Memory B cell (primary cell): Measurements from ENCODE around the gene KSR1.
A peak's percentile ranks its signal among the peaks of the same experiment; 100 is the strongest.

ENCODE experiments used
- ATAC-seq: fragments of 150-1000 bp; cut with Tn5 transposase; 2 replicates; pipeline ENCODE4 v1.10.0; 2021; ENCODE audit warnings: low read depth, mild to moderate bottlenecking, moderate library complexity
- DNase-seq, 2 donors: peaks; one replicate each; pipeline ENCODE4 v3.0.0; 2022; ENCODE audit warnings: low spot score in 2 of 2
- H3K27ac Mint-ChIP-seq: one replicate; pipeline ENCODE4 v1.8.0; 2022; ENCODE audit warnings: mild to moderate bottlenecking, moderate library complexity, mixed read lengths
- H3K27me3 Mint-ChIP-seq: one replicate; pipeline ENCODE4 v1.8.0; 2022; ENCODE audit warnings: mixed read lengths
- H3K36me3 Mint-ChIP-seq: one replicate; pipeline ENCODE4 v1.8.0; 2022; ENCODE audit warnings: mild to moderate bottlenecking, mixed read lengths
- H3K4me1 Mint-ChIP-seq: one replicate; pipeline ENCODE4 v1.8.0; 2022; ENCODE audit warnings: mixed read lengths
- H3K4me3 Mint-ChIP-seq: one replicate; pipeline ENCODE4 v1.8.0; 2022; ENCODE audit warnings: mild to moderate bottlenecking, moderate library complexity, mixed read lengths
- H3K9me3 Mint-ChIP-seq: one replicate; pipeline ENCODE4 v1.8.0; 2022; ENCODE audit warnings: mixed read lengths

Gene KSR1

DNA sequence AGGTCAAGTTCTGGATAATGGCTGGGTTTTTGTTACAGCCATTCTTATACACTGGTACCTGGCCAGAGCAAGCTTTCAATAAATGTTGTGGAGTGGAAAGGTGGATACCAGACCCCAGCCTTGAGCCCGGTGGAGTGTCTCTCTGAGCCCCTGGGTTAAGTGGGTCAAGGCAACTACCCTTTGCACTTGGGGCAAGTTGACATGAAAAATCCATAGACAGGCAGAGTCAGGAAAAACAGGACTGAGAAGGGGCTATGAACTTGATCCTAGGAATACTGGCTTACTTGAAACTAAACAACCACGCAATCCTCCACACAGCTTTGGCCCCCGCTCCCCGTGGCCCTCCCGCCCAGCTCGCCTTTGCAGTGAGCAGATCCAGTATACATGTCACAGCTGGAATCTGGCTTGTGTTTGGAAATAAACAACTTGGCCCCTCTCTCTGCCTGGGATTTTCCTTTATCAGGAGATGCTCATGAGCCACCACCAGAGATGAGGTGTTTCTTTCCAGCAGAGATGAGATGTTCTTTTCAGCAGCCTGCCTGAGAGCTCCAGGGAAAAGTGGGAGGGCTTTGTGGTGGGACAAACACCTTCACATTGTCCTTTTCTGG is 65.9 kb downstream of the KSR1 start:
- H3K4me3 Mint-ChIP-seq: no peak overlapping the region
- H3K36me3 Mint-ChIP-seq: no peaks in the 10 kb centered on the region
- DNase-seq: no peak
- no peak overlapping the region for H3K27ac Mint-ChIP-seq
- H3K4me1 Mint-ChIP-seq: peaks cover 44% of the 10 kb centered on the region
- no peaks in the 10 kb centered on the region for H3K9me3 Mint-ChIP-seq
- no peaks in the 10 kb centered on the region for H3K27me3 Mint-ChIP-seq
- ATAC-seq: no peak

DNA sequence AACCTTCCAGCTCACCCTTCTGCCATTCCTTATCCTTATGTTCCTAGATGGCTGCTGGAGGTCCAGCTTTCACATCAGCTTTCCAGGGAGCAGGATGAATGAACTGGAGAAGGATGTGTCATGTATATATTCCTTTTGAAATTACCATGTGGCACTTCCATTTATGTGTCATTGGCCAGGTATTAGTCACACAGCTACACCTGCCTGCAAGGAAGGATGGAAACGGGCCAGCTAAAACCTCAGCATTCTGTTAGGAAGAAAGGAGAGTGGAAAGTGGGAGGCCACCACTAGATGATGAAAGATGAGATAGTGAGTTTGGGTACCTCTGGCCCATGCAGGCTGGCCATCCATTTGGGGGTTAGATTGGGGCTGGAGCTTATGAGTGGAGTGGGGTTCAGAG is 67.5 kb downstream of the KSR1 start:
- Mint-ChIP-seq H3K9me3 (no peaks in the 10 kb centered on the region), H3K27ac (no peak overlapping the region), H3K27me3 (no peaks in the 10 kb centered on the region), H3K36me3 (no peaks in the 10 kb centered on the region), H3K4me3 (no peak overlapping the region), H3K4me1 (peaks cover 34% of the 10 kb centered on the region)
- ATAC-seq (no peak), DNase-seq (no peak)

DNA sequence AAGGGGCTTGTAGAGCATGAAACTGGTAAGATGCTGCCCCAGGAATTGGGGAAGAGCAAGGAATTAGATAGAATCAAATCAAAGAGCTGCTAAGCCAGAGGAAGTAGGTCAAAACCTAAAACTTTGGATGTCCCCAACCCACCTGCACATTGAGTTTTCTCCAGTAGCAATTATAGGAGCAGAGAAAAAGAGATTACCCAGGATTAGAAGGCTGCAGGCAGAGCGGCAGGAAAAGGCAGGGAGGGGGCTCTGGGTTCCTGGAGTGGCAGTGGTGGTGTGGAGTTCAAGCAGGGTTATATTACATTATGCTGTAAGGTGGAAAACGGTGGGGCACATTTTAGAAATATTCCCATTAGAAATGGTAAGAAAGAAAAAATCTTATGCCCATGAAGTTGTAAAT is 68.3 kb downstream of the KSR1 start:
- DNase-seq (no peak), ATAC-seq (no peak)
- Mint-ChIP-seq H3K27me3 (no peaks in the 10 kb centered on the region), H3K27ac (no peak overlapping the region), H3K36me3 (no peaks in the 10 kb centered on the region), H3K9me3 (no peaks in the 10 kb centered on the region), H3K4me1 (peaks cover 33% of the 10 kb centered on the region), H3K4me3 (no peak overlapping the region)

DNA sequence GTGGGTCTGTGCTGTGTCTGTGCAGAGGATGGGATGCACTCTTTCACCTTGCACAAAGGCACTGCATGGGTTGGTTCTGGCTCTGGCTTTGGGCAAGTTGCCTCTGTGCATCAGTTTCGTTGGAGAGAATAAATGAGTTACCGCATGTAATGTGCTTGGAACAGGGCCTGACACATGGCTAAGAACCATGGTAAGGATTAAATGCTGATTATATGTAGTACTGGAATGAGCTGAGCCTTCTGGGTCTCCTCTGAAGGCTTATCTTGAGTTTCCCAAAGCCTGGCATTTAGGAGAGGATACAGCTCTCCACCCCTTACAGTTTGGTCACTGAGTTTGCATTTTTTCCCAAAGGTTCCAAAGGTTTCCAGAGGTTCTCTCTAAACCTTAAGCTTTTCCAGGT is 69.1 kb downstream of the KSR1 start:
- Mint-ChIP-seq H3K36me3 (no peaks in the 10 kb centered on the region), H3K4me1 (peaks cover 33% of the 10 kb centered on the region), H3K9me3 (no peaks in the 10 kb centered on the region), H3K27me3 (no peaks in the 10 kb centered on the region), H3K4me3 (no peak overlapping the region), H3K27ac (no peak overlapping the region)
- DNase-seq (no peak), ATAC-seq (no peak)

DNA sequence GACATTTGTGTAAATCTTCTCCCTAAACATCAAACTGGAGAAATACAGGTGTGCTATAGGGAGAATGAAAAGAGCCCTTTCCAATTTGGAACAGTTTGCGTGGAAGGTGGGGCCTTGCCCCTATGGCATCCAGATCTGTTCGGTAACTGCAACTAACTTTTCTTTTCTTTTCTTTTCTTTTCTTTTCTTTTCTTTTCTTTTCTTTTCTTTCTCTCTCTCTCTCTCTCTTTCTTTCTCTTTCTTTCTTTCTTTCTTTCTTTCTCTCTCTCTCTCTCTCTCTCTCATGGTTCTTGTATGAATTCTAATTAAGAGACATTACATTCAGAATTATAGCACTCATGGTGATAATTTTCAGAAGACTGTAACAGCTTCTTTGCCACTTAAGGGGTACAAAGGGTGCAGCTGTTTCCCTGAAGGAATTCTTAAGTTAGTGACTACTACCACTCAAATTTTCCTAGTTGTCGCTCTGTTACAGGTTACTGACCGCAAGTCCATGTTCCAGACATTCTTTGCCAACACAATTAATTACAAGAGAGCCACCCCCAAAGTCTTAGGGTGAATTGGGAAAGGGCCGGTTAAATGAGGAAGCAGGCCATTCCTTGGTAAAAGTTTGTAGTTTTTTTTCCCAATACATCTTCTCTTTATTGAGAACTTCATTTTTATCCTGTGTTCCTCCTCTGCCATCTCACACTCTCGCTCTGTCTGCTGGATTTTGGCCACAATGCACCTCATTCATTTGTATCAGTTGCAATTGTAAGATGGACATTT is 69.8 kb downstream of the KSR1 start:
- DNase-seq: no peak

DNA sequence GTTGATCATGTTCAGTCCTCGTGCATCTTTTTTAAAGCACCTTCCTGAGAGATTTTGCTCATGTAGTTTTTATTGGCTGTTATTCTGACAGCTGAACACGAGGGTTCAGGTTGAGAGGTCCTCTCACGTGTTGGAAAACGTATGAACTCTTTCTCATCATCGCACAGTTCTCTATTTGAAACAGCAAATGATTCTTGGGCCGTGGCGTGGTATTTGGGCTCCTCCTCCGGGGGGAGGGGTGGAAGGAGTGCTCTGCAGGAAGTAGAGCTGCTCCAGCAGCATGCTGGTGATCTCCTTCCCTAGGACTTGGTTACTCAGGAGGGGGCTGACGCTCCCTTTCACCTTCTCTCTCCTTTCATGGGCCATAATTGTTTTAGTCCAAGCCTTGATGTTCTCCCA is 70.4 kb downstream of the KSR1 start:
- Mint-ChIP-seq H3K27ac (peak overlapping the region; percentile 71), H3K27me3 (no peaks in the 10 kb centered on the region), H3K4me1 (peaks cover 41% of the 10 kb centered on the region), H3K9me3 (no peaks in the 10 kb centered on the region), H3K36me3 (no peaks in the 10 kb centered on the region), H3K4me3 (peak overlapping the region; percentile 41)
- DNase-seq: peak in 1 of 2 donors; percentile 45
- peak; percentile 93 for ATAC-seq

More for the DNA sequence above, 69.8 kb downstream of the KSR1 start:
- H3K36me3 Mint-ChIP-seq: no peaks in the 10 kb centered on the region
- H3K9me3 Mint-ChIP-seq: no peaks in the 10 kb centered on the region
- no peaks in the 10 kb centered on the region for H3K27me3 Mint-ChIP-seq
- peaks cover 37% of the 10 kb centered on the region for H3K4me1 Mint-ChIP-seq
- no peak for ATAC-seq
- H3K27ac Mint-ChIP-seq: peak overlapping the region; percentile 71
- H3K4me3 Mint-ChIP-seq: peak overlapping the region; percentile 41

DNA sequence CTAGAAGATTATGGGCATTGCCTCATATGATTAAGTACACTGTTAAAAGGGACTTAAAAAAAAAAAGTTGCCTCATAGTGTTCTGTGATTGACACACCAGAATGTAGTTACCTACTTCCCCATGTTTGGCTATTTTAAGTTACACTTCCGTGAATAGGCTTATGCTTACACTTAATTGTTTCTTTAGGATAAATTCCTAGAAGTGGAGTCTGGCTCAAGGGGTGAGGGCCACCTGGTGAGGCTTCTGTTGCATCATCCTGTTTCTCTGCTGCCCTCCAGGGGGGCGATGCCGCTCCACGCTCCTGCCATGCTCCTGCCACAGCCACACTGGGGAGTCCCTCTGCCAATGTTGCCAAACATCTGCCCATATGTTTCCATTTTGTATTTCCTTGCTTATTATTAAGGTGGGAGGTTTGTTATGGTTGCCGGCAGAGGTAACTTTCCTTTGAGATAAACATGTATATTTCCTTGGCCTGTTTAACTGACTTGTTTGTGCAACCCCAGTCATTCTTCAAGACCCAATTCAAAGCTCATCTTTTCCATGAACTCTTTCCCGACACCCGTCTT is 73.1 kb downstream of the KSR1 start:
- no peak overlapping the region for H3K4me3 Mint-ChIP-seq
- H3K36me3 Mint-ChIP-seq: no peaks in the 10 kb centered on the region
- no peak overlapping the region for H3K27ac Mint-ChIP-seq
- peaks cover 34% of the 10 kb centered on the region for H3K4me1 Mint-ChIP-seq
- ATAC-seq (peak; percentile 7), DNase-seq (no peak)
- no peaks in the 10 kb centered on the region for H3K27me3 Mint-ChIP-seq
- H3K9me3 Mint-ChIP-seq: no peaks in the 10 kb centered on the region

DNA sequence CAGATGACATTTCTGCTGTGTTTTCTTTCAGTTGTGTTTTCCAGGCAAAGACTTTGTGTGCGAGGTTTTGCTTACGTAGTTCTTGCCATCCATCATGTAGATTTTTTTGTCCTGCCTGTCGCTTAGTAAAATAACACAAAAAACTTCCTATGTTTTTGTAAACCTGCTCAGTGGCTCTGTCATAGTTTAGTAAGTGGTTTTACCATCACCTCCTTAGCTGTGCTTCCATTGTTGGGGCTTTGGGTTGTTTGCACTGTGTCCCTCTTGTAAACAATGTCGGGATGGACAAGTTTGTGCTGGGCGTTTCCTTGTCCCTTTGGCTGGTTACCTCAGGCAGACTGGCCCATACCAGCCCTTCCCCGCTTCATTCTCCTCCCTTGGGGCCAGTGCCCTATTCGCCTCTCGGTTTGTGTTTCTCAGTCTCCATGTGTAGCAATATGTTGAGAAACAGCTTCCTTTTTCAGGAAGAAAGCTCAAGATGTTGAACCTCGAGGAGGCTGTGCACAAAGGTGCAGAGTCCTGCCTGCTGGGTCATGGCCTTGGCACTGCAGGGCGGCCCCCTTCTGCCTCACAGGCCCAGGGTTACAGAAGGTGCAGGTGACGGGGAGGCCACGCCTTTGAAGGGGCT is 74.6 kb downstream of the KSR1 start:
- Mint-ChIP-seq H3K4me3 (no peak overlapping the region), H3K27me3 (no peaks in the 10 kb centered on the region), H3K27ac (peak overlapping the region; percentile 84), H3K36me3 (no peaks in the 10 kb centered on the region), H3K4me1 (peaks cover 34% of the 10 kb centered on the region), H3K9me3 (no peaks in the 10 kb centered on the region)
- ATAC-seq (peak; percentile 20), DNase-seq (no peak)

DNA sequence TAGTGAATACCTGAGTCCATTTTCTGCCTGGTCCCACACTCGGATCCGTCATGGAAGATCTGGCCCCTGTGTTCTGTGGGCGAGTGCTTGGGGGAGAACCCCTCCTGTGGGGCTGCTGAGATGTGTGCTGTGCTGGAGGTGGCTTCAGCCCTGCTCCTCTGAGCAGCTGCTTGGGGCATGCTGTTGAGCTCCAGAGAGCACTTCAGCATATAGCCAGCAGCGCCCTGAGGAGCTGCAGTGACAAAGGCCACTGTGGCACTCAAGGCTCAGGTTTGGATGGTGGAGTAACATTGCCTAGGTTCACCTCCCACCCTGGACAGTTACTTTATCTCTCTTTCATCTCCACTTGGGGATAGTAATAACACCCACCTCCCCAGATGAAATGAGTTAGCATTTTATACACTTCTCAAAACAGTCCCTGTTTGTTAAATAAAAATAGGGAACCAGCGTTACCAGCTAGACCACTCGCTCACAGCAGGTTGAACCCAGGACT is 75.3 kb downstream of the KSR1 start:
- peaks cover 29% of the 10 kb centered on the region for H3K4me1 Mint-ChIP-seq

DNA sequence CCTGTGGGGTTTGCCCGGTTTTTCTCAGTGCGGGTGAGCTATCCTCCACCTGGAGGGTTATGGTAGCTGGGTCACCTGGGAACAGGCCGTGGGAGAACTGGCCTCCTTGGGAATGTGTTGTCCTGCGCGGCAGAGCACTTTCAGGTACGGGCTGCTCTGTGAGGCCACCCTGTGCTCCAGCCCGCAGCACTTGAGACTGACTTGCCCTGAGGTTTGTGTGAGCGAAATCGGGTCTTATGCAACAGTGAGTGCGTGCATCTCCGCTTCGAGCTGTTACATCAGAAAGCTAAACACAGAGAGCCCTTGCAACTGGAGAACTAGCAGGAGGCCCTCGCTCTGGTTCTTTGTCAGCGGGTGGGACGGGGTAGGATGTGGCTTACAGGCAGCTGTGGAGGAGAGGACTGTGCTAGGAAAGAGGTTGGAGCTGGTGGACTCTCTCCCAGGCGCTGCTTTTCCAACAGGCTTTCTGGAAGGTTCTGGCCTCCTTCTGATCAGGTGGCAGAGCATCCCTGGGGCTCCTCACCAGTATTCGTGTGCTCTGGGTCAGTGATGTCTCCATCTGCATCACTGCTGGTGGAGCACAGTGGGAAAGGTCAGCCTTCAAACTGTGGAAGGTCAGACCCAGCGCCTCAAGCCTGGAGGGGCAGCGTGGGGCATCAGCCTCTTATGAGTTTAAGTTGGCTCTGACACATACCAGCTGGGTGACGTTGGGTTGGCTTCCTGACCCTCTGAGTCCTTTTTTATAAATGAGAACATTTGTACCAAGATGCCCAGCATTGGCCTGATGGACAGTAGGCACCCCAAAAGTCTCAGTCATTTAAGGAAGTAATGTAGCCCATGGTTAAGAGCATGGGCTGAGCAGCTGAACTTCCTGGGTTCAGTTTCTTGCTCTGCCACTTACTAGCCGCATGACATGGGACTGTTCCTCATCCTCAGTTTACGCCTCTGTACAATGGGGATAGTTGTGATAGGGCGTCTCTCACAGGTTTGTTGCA is 76.3 kb downstream of the KSR1 start:
- Mint-ChIP-seq H3K4me1 (peaks cover 25% of the 10 kb centered on the region), H3K27ac (no peak overlapping the region), H3K36me3 (no peaks in the 10 kb centered on the region), H3K9me3 (no peaks in the 10 kb centered on the region), H3K27me3 (no peaks in the 10 kb centered on the region), H3K4me3 (no peak overlapping the region)
- ATAC-seq (no peak), DNase-seq (no peak)

More for the DNA sequence above, 75.3 kb downstream of the KSR1 start:
- no peaks in the 10 kb centered on the region for H3K27me3 Mint-ChIP-seq
- DNase-seq (no peak), ATAC-seq (peak; percentile 15)
- H3K9me3 Mint-ChIP-seq: no peaks in the 10 kb centered on the region
- H3K4me3 Mint-ChIP-seq: no peak overlapping the region
- no peaks in the 10 kb centered on the region for H3K36me3 Mint-ChIP-seq
- H3K27ac Mint-ChIP-seq: peak overlapping the region; percentile 84

DNA sequence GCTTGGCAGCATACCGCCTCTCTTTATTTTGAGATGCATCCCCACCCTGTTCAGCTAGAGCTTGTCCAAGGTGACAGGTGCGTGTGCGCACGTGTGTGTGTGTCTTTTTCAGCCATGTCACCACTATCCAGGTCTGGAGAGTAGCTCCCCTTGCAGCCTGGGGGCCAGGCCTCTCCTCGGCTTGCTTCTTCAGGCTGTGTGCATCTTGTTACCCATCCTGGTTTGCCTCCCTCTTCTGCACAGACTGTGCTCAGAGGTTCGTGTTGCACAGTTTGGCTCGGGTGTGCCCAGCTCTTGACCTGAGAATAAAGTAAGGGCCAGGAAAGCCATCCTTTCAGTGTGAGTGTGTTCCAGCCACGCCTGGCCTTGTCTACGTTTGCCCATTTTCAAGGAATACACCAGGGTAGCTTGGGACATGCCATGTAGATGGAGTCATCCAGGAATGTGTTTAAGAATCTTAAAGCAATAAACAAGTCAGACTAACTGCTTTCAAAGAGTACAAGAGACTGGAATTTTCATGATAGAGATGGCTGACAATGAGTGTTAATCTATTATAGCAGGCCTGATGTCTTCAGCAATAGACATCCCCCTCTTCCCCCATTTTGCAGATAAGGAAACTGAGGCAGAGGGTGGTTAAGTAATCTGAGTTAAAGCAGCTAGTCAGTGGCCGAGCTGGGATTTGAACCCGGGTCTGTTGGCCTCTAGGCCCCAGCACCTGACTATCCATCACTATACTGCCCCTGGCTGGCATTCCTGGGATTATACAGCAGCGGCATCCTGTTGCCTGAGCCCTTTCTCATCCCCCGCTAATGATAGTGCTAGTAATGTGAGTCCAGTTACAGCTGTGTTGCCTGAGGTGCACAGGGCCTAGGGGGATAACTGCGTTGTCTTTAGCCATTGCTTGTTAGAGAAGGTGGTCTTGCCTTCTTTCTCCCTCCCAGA is 77.9 kb downstream of the KSR1 start:
- no peak for ATAC-seq
- H3K9me3 Mint-ChIP-seq: no peaks in the 10 kb centered on the region
- H3K4me1 Mint-ChIP-seq: peaks cover 26% of the 10 kb centered on the region
- DNase-seq: no peak
- no peak overlapping the region for H3K4me3 Mint-ChIP-seq
- H3K27ac Mint-ChIP-seq: no peak overlapping the region
- H3K36me3 Mint-ChIP-seq: no peaks in the 10 kb centered on the region
- no peaks in the 10 kb centered on the region for H3K27me3 Mint-ChIP-seq

DNA sequence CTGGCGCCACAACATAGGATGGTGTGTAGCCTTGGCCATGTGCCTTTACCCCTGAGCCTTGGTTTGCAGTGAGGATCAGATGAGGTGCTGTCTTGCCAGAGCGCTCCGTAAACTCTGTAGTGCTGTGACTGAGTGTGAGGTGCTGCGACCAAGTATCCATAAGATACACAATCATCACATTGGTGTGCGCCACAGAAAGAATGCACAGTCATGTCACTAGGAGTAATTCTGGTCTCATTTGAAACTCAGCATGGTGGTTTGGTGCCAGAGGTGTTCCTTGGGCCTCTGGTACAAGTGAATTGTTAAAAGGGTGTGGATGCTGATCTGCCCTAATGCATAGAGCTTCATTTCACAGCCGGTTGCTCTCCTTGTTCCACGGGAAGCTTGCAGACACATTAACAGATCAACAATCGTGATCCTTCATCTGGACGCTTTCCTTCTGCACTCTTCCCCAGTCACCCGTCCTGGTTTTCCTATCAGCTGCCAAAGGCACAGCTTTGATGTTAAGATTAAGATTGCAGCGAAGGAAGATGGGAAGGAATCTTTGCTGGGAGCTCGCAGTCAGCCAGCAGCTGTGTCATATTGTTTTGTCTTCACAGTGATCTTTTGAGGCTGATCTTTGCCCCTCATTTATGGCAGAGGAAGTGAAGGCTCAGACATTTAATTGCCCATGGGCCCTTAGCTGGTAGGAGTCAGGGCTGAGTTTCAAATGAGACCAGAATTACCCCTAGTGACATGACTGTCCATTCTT is 79.1 kb downstream of the KSR1 start:
- H3K4me3 Mint-ChIP-seq: no peak overlapping the region
- no peaks in the 10 kb centered on the region for H3K9me3 Mint-ChIP-seq
- no peak overlapping the region for H3K27ac Mint-ChIP-seq
- H3K4me1 Mint-ChIP-seq: peaks cover 20% of the 10 kb centered on the region
- H3K36me3 Mint-ChIP-seq: no peaks in the 10 kb centered on the region
- no peak for DNase-seq
- no peak for ATAC-seq
- H3K27me3 Mint-ChIP-seq: no peaks in the 10 kb centered on the region
